PC-9 (cell line): ENCODE measurements around the gene ETV1.

Source experiments
- EZH2 ChIP-seq: fragments of 200-600 bp; sonication (generic); IDR thresholded peaks from 2 replicates; pipeline ENCODE4 v1.8.0; 2017; ENCODE audit warnings: antibody characterized with exemption, low read depth
- TF ChIP-seq, protein P1 (sequence below): fragments of 200-600 bp; sonication (generic); conservative IDR thresholded peaks from 2 replicates; pipeline ENCODE4 v1.6.1; 2017; ENCODE audit warnings: mixed run types, antibody characterized with exemption, mild to moderate bottlenecking, moderate library complexity

DNA sequence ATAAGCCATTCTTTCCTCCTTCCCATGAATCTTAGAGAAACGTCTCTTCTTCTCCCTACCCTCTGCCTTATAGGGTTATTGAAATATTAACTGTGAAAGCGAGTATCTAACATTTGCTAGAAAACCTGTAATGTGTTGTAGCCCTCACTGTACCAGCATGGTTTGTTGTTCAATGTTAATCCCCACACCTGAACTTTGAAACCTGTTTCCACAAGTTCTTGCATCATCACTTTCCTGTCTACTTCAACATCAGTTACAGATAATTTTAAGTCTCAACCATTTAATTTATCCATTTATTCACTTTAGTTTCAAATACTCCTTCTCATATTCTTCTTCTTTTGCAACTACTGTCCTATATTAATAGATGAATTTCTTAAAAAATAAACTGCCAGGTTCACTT, 148.2 kb downstream of the ETV1 start:
- TF ChIP-seq, protein P1, sequence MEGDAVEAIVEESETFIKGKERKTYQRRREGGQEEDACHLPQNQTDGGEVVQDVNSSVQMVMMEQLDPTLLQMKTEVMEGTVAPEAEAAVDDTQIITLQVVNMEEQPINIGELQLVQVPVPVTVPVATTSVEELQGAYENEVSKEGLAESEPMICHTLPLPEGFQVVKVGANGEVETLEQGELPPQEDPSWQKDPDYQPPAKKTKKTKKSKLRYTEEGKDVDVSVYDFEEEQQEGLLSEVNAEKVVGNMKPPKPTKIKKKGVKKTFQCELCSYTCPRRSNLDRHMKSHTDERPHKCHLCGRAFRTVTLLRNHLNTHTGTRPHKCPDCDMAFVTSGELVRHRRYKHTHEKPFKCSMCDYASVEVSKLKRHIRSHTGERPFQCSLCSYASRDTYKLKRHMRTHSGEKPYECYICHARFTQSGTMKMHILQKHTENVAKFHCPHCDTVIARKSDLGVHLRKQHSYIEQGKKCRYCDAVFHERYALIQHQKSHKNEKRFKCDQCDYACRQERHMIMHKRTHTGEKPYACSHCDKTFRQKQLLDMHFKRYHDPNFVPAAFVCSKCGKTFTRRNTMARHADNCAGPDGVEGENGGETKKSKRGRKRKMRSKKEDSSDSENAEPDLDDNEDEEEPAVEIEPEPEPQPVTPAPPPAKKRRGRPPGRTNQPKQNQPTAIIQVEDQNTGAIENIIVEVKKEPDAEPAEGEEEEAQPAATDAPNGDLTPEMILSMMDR, result no peak
- no peak for TF ChIP-seq EZH2
